GM12892 (cell line): ENCODE results near the gene BST2.
A peak's percentile ranks its signal among the peaks of the same experiment; 100 is the strongest.
"Not testable (repeated sequence)": the region's sequence is repeated elsewhere in the genome, so short reads cannot be mapped to it uniquely, and the experiment has no call there.

ENCODE experiments used
- DNase-seq: peaks from one replicate; pipeline ENCODE4 v3.0.0; 2011; ENCODE audit not compliant: insufficient read length
- FAIRE-seq: peaks from 2 replicates; lab custom pipeline; 2011; peaks lifted over from hg19 to GRCh38; lab: Jason Lieb, UNC
- POLR2A ChIP-seq: IDR thresholded peaks from 2 replicates; pipeline ENCODE4 v1.6.1; 2011; ENCODE audit warnings: low read depth, low read length, control low read depth
- POLR2AphosphoS5 ChIP-seq: IDR thresholded peaks from 2 replicates; pipeline ENCODE4 v1.6.1; 2011; ENCODE audit warnings: low read depth, low read length, control low read depth
- TAF1 ChIP-seq: IDR thresholded peaks from 2 replicates; pipeline ENCODE4 v1.6.1; 2011; ENCODE audit warnings: low read depth, mild to moderate bottlenecking, control low read depth, low read length, borderline replicate concordance

BST2 gene

GRCh38 chr19:17376935-17377600 is 28.4 kb downstream of the BST2 start, which contains the start of gene PLVAP:
TSS of gene PLVAP (minus strand) at chr19:17377342. CDS start at chr19:17377288, 54 bp downstream.
- TF ChIP-seq TAF1: no peak
- no peak for TF ChIP-seq POLR2A
- TF ChIP-seq POLR2AphosphoS5: no peak
- DNase-seq (no peak), FAIRE-seq (no peak)

GRCh38 chr19:17370026-17370587 is 35.3 kb downstream of the BST2 start:
- TF ChIP-seq POLR2A (0 out of 2 replicates have a peak, but pooled peaks have one; percentile 28), POLR2AphosphoS5 (no peak), TAF1 (no peak)
- FAIRE-seq (peak; percentile 76), DNase-seq (no peak)

DNA sequence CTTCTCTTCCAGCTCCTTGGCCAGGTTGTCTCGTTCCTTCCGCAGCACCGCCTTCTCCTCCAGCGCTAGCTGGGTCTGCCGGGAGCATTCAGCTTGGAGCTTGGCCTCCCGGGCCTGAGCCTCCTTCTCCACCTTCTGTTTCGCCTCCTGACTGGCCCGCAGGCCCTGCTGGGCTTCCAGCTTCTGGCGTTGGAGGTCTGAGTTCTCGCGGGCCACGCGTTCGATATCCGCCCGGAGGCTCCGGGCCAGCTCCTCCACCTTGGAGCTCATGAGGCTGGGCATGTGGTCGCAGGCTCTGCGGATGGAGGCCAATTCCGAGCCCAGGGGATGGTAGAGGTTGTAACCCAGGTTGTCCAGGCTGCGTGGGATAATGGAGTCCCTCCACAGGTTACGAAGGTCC is 40.1 kb downstream of the BST2 start:
- FAIRE-seq: no peak
- TF ChIP-seq POLR2AphosphoS5 (no peak), TAF1 (no peak), POLR2A (no peak)

GRCh38 chr19:17363852-17364605 is 41.4 kb downstream of the BST2 start:
- not testable (repeated sequence) for FAIRE-seq, DNase-seq

More for the DNA sequence above, 40.1 kb downstream of the BST2 start:
- peak; percentile 11 for DNase-seq

DNA sequence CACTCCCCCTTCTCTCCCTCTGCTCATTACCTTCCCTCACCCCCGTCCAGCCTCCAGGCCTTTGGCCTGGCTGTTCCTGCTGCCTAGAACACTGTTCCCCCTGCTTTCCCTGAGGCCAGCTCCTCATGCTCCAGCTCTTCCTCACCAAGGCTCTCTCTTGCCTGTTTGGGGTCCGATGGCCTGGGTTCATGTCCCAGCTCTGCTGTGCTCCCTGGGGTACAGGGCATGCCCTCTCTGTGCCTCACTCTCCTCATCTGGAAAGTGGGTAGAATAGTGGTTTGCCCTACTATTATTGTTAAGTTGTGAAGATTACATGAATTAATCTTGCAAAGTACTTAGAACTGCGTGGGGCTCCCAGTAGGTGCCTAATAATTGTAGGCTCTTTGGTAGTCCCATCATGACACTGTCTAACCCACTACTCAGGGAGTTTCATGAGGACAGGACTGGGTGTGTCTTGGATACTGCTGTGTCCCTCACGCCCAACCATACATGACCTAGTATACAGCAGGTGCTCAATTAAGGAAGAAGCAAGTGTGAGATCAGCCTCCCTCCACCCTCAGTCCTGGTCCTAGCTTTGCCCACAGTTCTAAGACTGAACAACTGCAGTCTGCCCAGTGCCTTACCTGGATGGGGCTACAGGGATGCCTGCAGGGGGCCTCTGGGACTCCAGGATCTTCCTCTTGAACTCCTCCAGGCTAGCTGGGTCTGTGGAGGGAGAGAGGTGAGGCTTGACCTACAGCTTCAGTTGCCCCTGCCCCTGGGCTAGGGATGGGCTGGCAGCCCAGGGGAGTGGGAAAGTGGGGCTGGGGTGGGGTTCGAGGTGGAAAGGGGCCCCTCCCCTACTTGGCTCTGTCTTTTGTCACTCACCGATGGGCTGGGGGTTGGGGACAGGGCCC is 45.3 kb downstream of the BST2 start:
- no peak for DNase-seq
- TF ChIP-seq POLR2A: no peak
- TF ChIP-seq TAF1: no peak
- TF ChIP-seq POLR2AphosphoS5: no peak
- FAIRE-seq: no peak

- DNase-seq (no peak), FAIRE-seq (no peak)
- TF ChIP-seq POLR2A (no peak), TAF1 (no peak), POLR2AphosphoS5 (no peak)
These were observed 47.0 kb downstream of the BST2 start for GRCh38 chr19:17358395-17358794.

DNA sequence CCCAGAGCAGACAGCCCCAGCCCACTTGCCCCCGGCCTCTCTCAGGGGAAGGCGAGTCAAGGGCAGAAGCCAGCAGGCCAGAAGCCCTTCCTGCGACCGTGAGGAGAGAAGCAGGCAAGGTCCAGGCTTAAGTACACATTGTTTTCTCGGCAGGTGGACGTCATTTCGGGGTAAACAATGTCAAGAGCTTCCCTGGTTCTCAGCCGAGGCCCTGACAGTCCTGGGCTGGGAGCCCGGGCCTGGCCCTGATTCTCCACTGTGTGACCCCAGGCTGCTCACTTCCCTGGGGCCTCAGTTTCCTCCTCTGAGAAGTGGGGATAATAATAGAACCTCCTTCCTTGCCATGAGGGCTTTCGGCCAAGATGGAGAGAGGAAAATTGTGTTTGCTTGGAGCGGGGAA is 47.7 kb downstream of the BST2 start:
- FAIRE-seq: no peak
- no peak for TF ChIP-seq POLR2AphosphoS5
- TF ChIP-seq TAF1: no peak
- TF ChIP-seq POLR2A: no peak
- DNase-seq: no peak

DNA sequence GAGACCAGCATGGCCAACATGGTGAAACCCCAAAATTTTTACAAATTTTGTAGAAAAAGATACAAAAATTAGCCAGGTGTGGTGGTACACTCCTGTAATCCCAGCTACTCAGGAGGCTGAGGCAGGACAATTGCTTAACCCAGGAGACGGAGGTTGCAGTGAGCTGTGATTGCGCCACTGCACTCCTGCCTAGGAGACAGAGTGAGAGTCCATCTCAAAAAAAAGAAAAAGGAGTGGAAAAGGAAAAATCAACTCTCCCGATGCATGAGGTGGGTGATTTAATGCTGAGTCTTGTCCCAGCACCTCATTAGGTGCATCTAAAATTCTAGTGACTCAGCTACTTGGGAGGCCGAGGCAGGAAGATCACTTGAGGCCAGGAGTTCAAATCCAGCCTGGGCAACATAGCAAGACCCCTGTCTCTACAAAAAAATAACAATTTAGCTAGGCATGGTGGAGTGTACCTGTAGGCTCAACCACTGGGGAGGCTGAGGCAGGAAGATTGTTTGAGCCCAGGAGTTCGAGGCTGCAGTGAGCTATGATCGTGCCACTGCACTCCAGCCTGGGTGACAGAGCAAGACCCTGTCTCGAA is 48.3 kb downstream of the BST2 start:
- no peak for TF ChIP-seq TAF1
- no peak for TF ChIP-seq POLR2A
- TF ChIP-seq POLR2AphosphoS5: no peak
- no peak for FAIRE-seq
- DNase-seq: no peak

DNA sequence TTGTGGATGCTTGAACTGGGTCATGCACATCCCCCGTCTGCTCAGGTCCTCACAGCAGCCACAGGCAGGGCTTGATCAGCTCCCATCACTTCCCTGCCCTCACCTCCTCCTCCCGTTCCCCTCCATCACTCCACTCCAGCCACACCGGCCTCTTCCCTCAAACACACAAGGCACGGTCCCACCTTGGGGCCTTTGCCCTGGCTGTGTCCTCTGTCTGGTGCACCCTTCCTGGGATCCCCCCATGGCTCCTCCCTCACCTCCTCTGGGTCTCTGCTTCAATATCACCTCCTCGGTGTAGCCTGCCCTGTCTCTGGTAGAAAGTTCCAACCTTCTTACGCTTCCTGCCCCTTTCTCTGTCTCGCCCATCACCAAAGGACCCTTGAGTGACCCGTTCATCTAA is 52.0 kb downstream of the BST2 start:
- TF ChIP-seq POLR2AphosphoS5 (no peak), POLR2A (no peak), TAF1 (no peak)
- FAIRE-seq (no peak), DNase-seq (no peak)
